Esophagus muscularis mucosa (tissue), 4 donors: ENCODE measurements around the gene KRT36. TPM values are rescaled to one million over a fixed set of nuclear protein-coding genes. Genes with fewer than 3 reads are reported as not detected.

Experiments used
- DNase-seq: peaks from one replicate; pipeline ENCODE4 v3.0.0-alpha.2; 2017; ENCODE audit errors: extremely low spot score
- H3K27ac ChIP-seq, 4 donors: fragments of 200-600 bp; sonication (generic); replicated peaks in 1 of 4; 1 replicate in 3 of 4; 2 replicates in 1 of 4; pipeline ENCODE4 v1.5.1; 2016 to 2019; ENCODE audit warnings: mild to moderate bottlenecking in 1 of 4
- H3K27me3 ChIP-seq, 4 donors: fragments of 200-600 bp; sonication (generic); one replicate each; pipeline versions ENCODE4 v1.5.1 to v1.6.0; 2016 to 2019
- H3K36me3 ChIP-seq, 4 donors: fragments of 200-600 bp; sonication (generic); one replicate each; pipeline ENCODE4 v1.5.1; 2016 to 2019
- H3K4me1 ChIP-seq, 4 donors: fragments of 200-600 bp; sonication (generic); one replicate each; pipeline ENCODE4 v1.5.1; 2016 to 2019
- H3K4me3 ChIP-seq, 4 donors: fragments of 200-600 bp; sonication (generic); 1 replicate in 2 of 4; 2 replicates in 2 of 4; pipeline ENCODE4 v1.5.1; 2016 to 2019; ENCODE audit warnings: mild to moderate bottlenecking in 4 of 4, moderate library complexity in 1 of 4
- H3K9me3 ChIP-seq, 4 donors: fragments of 200-600 bp; sonication (generic); 1 replicate in 3 of 4; 2 replicates in 1 of 4; pipeline ENCODE4 v1.5.1; 2016 to 2019
- EP300 ChIP-seq: sonication (generic); formaldehyde crosslinking; IDR thresholded peaks from one replicate; pipeline ENCODE4 v1.6.1; 2017; ENCODE audit warnings: antibody characterized with exemption
- POLR2A ChIP-seq: fragments of 450-650 bp; IDR thresholded peaks from one replicate; pipeline ENCODE4 v1.6.1; 2017; ENCODE audit warnings: antibody characterized with exemption, moderate library complexity, mild to moderate bottlenecking, low read depth
- POLR2AphosphoS5 ChIP-seq, 2 donors: sonication (generic); formaldehyde crosslinking; IDR thresholded peaks; one replicate each; pipeline ENCODE4 v1.6.1; 2017; ENCODE audit warnings: antibody characterized with exemption in 2 of 2
- WGBS: methylation state at CpG from one replicate; pipeline ENCODE4 v1.1.5; 2018; 5-methylcytosine and 5-hydroxymethylcytosine counted together
- intact Hi-C: fragments of 100-400 bp; cut with DNase I; formaldehyde crosslinking; loops from one replicate; pipeline ENCODE4 v1.15.1; 2023
- total RNA-seq, 4 donors: library from RNA; depleted of rRNA; stranded (reverse); fragments of >200 nt; gene quantifications; one replicate each; pipeline versions ENCODE4 v1.1.0 to v1.2.1, GENCODE V29; 2016
- TF ChIP-seq, protein P1 (sequence below), 3 experiments: fragments of 200-600 bp in 2 of 3; fragments of 450-650 bp in 1 of 3; sonication (generic) in 2 of 3; IDR thresholded peaks; one replicate each; pipeline ENCODE4 v1.5.1; 2017 to 2019; ENCODE audit warnings: antibody characterized with exemption in 3 of 3, mild to moderate bottlenecking in 2 of 3, moderate library complexity in 1 of 3

Gene KRT36
- total RNA-seq, 4 donors from 2014 or later, result not detected

DNA sequence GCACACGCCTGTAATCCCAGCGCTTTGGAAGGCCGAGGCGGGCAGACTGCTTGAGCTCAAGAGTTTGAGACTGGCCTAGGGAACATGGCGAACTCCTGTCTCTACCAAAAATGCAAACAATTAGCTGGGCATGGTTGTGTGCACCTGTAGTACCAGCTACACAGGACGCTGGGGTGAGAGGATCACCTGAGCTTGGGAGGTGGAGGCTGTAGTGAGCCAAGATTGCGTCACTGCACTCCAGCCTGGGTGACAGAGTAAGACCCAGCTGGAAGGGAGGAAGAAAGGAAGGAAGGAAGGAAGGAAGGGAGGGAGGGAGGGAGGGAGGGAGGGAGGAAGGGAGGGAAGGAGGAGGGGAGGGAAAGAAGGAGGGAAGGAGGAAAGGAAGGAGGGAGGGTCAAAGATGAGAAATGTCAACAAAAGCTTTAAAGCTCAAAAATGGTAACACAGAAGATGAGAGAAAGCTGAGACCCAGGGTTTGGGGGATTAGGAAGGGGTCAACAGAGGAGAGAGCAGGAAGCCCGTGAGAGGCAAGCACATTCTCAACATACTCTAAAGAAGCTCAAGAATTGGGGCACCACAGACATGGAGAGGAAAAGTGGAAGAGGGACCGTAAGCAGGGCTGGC, 43.3 kb upstream of the KRT36 start:
- TF ChIP-seq, protein P1, sequence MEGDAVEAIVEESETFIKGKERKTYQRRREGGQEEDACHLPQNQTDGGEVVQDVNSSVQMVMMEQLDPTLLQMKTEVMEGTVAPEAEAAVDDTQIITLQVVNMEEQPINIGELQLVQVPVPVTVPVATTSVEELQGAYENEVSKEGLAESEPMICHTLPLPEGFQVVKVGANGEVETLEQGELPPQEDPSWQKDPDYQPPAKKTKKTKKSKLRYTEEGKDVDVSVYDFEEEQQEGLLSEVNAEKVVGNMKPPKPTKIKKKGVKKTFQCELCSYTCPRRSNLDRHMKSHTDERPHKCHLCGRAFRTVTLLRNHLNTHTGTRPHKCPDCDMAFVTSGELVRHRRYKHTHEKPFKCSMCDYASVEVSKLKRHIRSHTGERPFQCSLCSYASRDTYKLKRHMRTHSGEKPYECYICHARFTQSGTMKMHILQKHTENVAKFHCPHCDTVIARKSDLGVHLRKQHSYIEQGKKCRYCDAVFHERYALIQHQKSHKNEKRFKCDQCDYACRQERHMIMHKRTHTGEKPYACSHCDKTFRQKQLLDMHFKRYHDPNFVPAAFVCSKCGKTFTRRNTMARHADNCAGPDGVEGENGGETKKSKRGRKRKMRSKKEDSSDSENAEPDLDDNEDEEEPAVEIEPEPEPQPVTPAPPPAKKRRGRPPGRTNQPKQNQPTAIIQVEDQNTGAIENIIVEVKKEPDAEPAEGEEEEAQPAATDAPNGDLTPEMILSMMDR (IDR thresholded peaks at IDR 0.05), result no peak
- TF ChIP-seq POLR2A (no peak), EP300 (no peak), POLR2AphosphoS5 (IDR thresholded peaks at IDR 0.05) (no peak)
- Histone ChIP-seq H3K36me3 (no peaks in the 10 kb centered on the region), H3K27ac (no peak overlapping the region), H3K4me3 (no peak overlapping the region), H3K9me3 (no peaks in the 10 kb centered on the region), H3K4me1 (peaks cover 3 to 6% (median 4%) of the 10 kb centered on the region in 4 donors), H3K27me3 (peaks cover 0 to 44% (median 8%) of the 10 kb centered on the region in 4 donors)
- no peak for DNase-seq
- WGBS, result 86% methylated on average over 9 of the region's 9 CpGs
- intact Hi-C loops, result no loop called here

DNA sequence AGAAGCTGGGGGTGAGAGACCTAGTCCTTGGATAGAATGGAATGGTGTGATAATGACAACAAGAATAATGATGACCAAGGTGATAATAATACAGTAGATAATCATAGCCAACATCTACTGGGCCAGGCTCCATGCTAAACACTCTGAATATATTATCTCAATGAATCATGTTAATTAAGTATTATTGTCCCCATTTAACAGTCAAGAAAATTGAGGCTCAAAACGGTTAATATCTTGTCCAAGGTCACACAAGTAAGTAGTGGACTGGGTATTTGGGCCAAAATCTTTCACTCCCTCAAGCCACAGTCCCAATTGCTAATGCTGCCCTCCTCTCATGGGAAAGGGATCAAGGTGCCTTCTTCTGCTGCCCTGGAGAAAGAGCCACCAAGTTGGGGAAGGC, 42.3 kb upstream of the KRT36 start:
- no peak overlapping the region for H3K4me3 ChIP-seq
- H3K4me1 ChIP-seq, result peaks cover 8 to 16% (median 12%) of the 10 kb centered on the region in 4 donors
- intact Hi-C loops, result no loop called here
- no peak for TF ChIP-seq POLR2A
- H3K36me3 ChIP-seq, result no peaks in the 10 kb centered on the region
- H3K27me3 ChIP-seq, result peaks cover 0 to 54% (median 18%) of the 10 kb centered on the region in 4 donors
- H3K27ac ChIP-seq, result no peak overlapping the region
- WGBS, result 82% methylated on average over 1 of the region's 1 CpG
- H3K9me3 ChIP-seq, result no peaks in the 10 kb centered on the region
- DNase-seq, result no peak

DNA sequence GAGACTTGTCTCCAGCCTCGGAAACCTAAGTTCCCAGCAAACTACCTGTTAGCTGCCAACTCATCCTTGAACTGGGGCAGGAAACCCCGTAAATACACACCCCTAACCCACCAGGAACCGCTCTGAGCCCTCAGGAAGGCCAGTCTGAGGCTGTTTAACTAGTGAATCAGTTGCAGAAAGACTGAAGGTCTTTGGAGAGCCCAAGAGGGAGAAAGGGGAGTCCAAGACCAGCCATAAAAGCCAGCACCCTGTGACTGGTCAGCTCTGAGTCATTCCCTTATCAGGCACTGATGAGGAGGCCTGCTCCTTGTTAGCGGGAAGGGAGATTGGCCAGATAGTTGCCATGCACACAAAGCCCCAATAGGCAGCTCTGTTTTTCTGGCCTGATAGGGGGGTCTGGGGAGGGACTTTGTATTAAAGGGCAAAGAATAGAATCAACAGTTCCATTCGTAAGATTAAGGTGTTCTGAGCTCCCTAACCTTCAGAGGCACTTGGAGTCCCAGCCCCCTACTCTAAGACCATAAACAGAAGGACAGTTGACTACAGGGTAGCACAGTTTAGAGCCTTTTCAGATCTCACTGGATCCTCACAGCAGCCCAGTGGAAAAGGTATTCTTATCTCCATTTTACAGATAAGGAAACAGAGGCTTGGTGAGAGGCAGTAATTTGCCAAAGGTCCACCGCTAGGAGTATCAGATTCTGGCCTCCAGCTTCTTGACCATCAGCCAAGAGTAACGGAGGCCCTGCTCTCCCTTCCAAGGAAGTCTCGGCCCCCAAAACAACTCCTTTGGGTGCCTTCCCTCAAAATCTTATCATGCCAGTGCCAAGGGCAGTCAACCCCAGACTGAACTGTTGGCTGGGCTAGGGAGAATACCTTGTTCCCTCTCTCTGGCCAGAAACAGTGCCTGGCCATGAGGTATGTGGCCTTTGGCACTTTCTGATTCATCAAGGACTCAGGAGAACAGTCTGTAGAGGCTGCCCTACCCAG, 40.6 kb upstream of the KRT36 start:
- Histone ChIP-seq H3K27me3 (peaks cover 0 to 54% (median 21%) of the 10 kb centered on the region in 4 donors), H3K4me3 (no peak overlapping the region), H3K9me3 (no peaks in the 10 kb centered on the region), H3K4me1 (peaks cover 8 to 16% (median 12%) of the 10 kb centered on the region in 4 donors), H3K36me3 (no peaks in the 10 kb centered on the region), H3K27ac (no peak overlapping the region)
- intact Hi-C loops, result no loop called here
- WGBS, result 86% methylated on average over 7 of the region's 8 CpGs
- TF ChIP-seq, protein P1 (IDR thresholded peaks at IDR 0.05), result no peak
- TF ChIP-seq POLR2A, result no peak
- TF ChIP-seq EP300, result no peak
- no peak for DNase-seq

DNA sequence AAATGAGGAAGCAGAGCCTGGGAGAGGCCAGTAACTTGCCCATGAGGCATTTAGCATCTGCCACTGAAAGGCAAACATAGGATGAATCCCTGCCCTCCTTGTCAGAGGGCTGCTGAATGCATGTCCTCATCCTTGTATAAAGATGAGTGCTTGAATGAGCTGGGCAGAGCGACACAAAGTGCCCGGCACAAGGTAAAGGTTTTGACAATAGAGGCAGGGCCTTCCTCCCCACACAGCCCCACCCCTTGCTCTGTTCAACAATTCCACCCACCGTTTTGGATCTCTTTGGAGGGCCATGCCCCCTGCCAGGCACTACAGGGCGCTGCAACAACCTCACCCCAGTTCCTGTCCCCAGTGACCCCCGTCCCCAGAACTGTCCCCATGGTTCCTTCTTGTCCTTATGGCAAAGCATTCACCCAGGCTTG, 39.8 kb upstream of the KRT36 start:
- Histone ChIP-seq H3K27ac (no peak overlapping the region), H3K4me1 (peaks cover 8 to 16% (median 12%) of the 10 kb centered on the region in 4 donors), H3K27me3 (peaks cover 0 to 54% (median 21%) of the 10 kb centered on the region in 4 donors), H3K36me3 (no peaks in the 10 kb centered on the region), H3K9me3 (no peaks in the 10 kb centered on the region), H3K4me3 (no peak overlapping the region)
- 79% methylated on average over 5 of the region's 5 CpGs for WGBS
- intact Hi-C loops, result no loop called here
- no peak for TF ChIP-seq EP300
- no peak for DNase-seq

DNA sequence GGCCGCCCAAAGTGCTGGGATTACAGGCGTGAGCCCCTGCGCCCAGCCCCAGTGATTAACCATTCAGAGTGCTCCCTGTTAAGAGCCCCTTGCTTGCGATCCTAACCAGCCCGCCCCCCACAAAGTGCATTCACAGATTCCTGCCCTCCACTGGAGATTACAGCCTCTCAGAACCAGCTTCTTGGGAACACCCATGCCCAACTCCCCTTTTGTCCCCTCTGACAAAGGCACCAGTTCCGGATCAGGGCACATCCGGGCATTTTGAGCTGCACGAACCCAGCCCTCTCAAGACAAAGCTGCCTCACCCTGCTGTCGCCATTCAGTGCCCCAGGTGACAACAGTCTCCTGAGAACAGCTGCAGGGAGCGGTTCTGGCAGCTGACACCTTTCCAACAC, 39.2 kb upstream of the KRT36 start:
- no peaks in the 10 kb centered on the region for H3K9me3 ChIP-seq

More for the DNA sequence above, 39.2 kb upstream of the KRT36 start:
- intact Hi-C loops, result no loop called here
- DNase-seq, result no peak
- Histone ChIP-seq H3K4me1 (peaks cover 8 to 16% (median 12%) of the 10 kb centered on the region in 4 donors), H3K27me3 (peaks cover 0 to 54% (median 21%) of the 10 kb centered on the region in 4 donors), H3K36me3 (no peaks in the 10 kb centered on the region), H3K4me3 (no peak overlapping the region), H3K27ac (no peak overlapping the region)
- TF ChIP-seq POLR2A (no peak), POLR2AphosphoS5 (IDR thresholded peaks at IDR 0.05) (no peak), EP300 (no peak)
- TF ChIP-seq, protein P1 (IDR thresholded peaks at IDR 0.05), result no peak
- 80% methylated on average over 9 of the region's 10 CpGs for WGBS
